ENCODE results near the gene AKR1B1. TPM values are rescaled to one million over a fixed set of nuclear protein-coding genes. Genes with fewer than 3 reads are reported as not detected.

Gene AKR1B1
- total RNA-seq, 1 donor from 2014 or later: 52.8 TPM

DNA sequence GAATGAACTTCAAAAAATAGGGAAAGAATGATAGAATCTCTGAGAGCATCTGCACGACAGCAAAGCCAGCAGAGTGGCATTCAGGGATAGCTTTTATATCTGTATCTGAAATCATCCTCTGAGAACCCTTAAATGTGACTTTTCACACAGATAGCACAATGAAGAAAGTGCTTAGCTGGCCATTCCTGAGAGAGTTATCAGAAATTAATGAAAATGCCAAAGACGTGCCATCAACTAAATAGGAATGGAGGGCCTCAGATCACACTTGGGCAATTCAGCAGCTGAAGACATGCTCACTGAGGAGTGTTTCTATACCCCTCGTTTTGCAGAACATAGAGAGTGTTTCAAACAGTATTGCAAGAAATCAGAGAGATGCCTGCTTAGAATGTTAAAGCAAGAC lies 51.6 kb downstream of the AKR1B1 start:
- no peaks in the 10 kb centered on the region for H3K4me1 Mint-ChIP-seq (ENCODE audit: unreplicated experiment)
- no peaks in the 10 kb centered on the region for H3K9me3 Mint-ChIP-seq (ENCODE audit: unreplicated experiment)
- no peak overlapping the region for H3K4me3 Mint-ChIP-seq (ENCODE audit: unreplicated experiment)
- no peak for DNase-seq (ENCODE audit: low spot score)
- no peak overlapping the region for H3K27ac Mint-ChIP-seq (ENCODE audit: unreplicated experiment)
- no peaks in the 10 kb centered on the region for H3K27me3 Mint-ChIP-seq (ENCODE audit: unreplicated experiment)
- H3K36me3 Mint-ChIP-seq (ENCODE audit: low read depth, unreplicated experiment): no peaks in the 10 kb centered on the region
- TF ChIP-seq, protein P1, sequence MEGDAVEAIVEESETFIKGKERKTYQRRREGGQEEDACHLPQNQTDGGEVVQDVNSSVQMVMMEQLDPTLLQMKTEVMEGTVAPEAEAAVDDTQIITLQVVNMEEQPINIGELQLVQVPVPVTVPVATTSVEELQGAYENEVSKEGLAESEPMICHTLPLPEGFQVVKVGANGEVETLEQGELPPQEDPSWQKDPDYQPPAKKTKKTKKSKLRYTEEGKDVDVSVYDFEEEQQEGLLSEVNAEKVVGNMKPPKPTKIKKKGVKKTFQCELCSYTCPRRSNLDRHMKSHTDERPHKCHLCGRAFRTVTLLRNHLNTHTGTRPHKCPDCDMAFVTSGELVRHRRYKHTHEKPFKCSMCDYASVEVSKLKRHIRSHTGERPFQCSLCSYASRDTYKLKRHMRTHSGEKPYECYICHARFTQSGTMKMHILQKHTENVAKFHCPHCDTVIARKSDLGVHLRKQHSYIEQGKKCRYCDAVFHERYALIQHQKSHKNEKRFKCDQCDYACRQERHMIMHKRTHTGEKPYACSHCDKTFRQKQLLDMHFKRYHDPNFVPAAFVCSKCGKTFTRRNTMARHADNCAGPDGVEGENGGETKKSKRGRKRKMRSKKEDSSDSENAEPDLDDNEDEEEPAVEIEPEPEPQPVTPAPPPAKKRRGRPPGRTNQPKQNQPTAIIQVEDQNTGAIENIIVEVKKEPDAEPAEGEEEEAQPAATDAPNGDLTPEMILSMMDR (IDR thresholded peaks at IDR 0.05; ENCODE audit: unreplicated experiment): no peak

DNA sequence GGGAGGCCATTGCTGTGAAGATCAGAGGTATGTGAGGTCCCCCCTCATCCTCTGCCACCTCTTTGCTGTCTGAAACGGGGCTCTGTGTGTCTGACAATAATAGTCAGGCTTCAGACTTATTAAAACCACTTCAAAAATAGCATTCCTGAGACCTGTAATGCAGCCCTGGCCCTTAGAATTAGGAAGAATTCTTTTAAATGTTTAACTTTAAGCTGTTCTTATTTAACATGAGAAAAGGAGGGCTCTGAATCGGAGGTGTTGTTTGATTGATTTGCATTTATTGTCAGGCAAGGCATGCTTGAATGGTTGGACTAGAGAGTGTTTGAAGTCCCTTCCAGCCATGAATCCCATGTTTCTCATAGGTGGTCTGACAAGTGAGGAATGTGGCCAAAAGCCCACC lies 52.5 kb downstream of the AKR1B1 start:
- Mint-ChIP-seq H3K4me3 (ENCODE audit: unreplicated experiment) (no peak overlapping the region), H3K27ac (ENCODE audit: unreplicated experiment) (no peak overlapping the region), H3K27me3 (ENCODE audit: unreplicated experiment) (no peaks in the 10 kb centered on the region), H3K4me1 (ENCODE audit: unreplicated experiment) (no peaks in the 10 kb centered on the region), H3K9me3 (ENCODE audit: unreplicated experiment) (no peaks in the 10 kb centered on the region), H3K36me3 (ENCODE audit: low read depth, unreplicated experiment) (no peaks in the 10 kb centered on the region)
- TF ChIP-seq, protein P1 (IDR thresholded peaks at IDR 0.05; ENCODE audit: unreplicated experiment): no peak
- DNase-seq (ENCODE audit: low spot score): no peak

DNA sequence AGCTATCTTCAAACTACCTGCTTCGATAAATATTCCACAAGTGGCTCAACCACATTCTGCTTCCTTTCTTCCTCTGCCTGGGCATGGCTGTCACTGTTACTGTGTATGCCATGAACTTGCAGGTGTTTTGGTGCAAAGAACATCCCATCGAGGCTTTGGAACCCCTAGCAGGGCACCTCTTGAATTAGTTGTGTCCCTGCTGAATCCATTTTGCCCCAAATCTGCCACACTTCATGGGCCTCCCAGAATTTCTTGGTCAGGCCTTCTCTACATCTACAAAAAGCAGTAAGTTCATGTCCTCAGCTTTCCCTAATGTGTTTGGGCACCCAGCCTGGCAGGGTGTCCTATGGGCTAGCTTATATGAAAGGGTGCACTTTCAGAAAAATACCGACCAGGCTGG lies 53.6 kb downstream of the AKR1B1 start:
- H3K4me1 Mint-ChIP-seq (ENCODE audit: unreplicated experiment): no peaks in the 10 kb centered on the region
- H3K27ac Mint-ChIP-seq (ENCODE audit: unreplicated experiment): no peak overlapping the region
- DNase-seq (ENCODE audit: low spot score): no peak
- H3K9me3 Mint-ChIP-seq (ENCODE audit: unreplicated experiment): no peaks in the 10 kb centered on the region
- no peaks in the 10 kb centered on the region for H3K27me3 Mint-ChIP-seq (ENCODE audit: unreplicated experiment)
- H3K36me3 Mint-ChIP-seq (ENCODE audit: low read depth, unreplicated experiment): no peaks in the 10 kb centered on the region
- H3K4me3 Mint-ChIP-seq (ENCODE audit: unreplicated experiment): no peak overlapping the region
- TF ChIP-seq, protein P1 (IDR thresholded peaks at IDR 0.05; ENCODE audit: unreplicated experiment): no peak

DNA sequence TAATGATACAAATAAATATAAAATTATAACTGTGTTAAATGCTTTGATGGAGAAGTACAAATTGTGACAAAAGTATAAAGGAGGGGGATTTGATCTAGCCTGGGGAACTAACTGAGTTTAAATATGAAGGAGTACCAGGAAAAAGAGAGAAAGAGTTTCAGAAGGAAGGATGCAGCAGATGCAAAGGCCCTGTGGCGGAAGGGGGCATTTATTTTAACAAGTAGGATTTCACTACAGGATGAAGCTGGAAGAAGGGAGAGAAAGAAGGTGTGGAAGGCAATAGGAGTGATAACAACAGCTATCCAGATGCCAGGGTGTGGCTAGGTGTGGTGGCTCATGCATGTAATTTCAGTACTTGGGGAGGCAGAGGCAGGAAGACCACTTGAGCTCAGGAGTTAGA lies 55.8 kb downstream of the AKR1B1 start:
- H3K27ac Mint-ChIP-seq (ENCODE audit: unreplicated experiment): no peak overlapping the region
- no peaks in the 10 kb centered on the region for H3K4me1 Mint-ChIP-seq (ENCODE audit: unreplicated experiment)
- H3K9me3 Mint-ChIP-seq (ENCODE audit: unreplicated experiment): no peaks in the 10 kb centered on the region
- peaks cover 1% of the 10 kb centered on the region for H3K27me3 Mint-ChIP-seq (ENCODE audit: unreplicated experiment)
- no peaks in the 10 kb centered on the region for H3K36me3 Mint-ChIP-seq (ENCODE audit: low read depth, unreplicated experiment)
- H3K4me3 Mint-ChIP-seq (ENCODE audit: unreplicated experiment): no peak overlapping the region
- DNase-seq (ENCODE audit: low spot score): no peak
- TF ChIP-seq, protein P1 (IDR thresholded peaks at IDR 0.05; ENCODE audit: unreplicated experiment): no peak

DNA sequence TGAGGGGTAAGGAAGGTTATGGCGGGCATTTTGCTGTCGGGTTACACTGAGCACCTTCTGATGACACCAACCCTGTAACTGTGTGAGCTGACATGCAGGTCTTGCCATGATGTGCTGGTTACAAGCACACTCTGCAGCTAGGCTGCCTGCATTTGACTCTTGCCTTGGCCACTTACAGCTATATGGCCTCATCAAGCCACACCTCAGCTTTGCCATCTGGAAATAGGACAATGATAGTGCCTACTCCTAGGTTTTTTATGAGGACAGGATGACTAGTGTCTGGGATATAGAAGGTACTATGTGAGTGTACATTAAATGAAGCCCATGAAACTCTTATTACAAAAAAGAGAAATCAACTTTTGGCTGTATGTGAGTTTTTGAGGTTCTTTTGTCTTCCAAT lies 58.0 kb downstream of the AKR1B1 start:
- Mint-ChIP-seq H3K9me3 (ENCODE audit: unreplicated experiment) (no peaks in the 10 kb centered on the region), H3K36me3 (ENCODE audit: low read depth, unreplicated experiment) (no peaks in the 10 kb centered on the region), H3K27me3 (ENCODE audit: unreplicated experiment) (peaks cover 1% of the 10 kb centered on the region), H3K4me1 (ENCODE audit: unreplicated experiment) (no peaks in the 10 kb centered on the region), H3K27ac (ENCODE audit: unreplicated experiment) (no peak overlapping the region), H3K4me3 (ENCODE audit: unreplicated experiment) (no peak overlapping the region)
- DNase-seq (ENCODE audit: low spot score): no peak
- TF ChIP-seq, protein P1 (IDR thresholded peaks at IDR 0.05; ENCODE audit: unreplicated experiment): no peak
